AG04450 (cell line): Measurements from ENCODE around the gene FADS6. TPM values are rescaled to one million over a fixed set of nuclear protein-coding genes. Genes with fewer than 3 reads are reported as not detected.

ENCODE experiments used
- CTCF ChIA-PET: fragments of 300-600, 350-600 bp; formaldehyde crosslinking; extraction: SDS; loops from one replicate; lab custom pipeline; 2022; ENCODE audit warnings: antibody characterized with exemption, inconsistent platforms; lab: Charles Lee
- POLR2A ChIA-PET: fragments of 350-600 bp; formaldehyde crosslinking; extraction: SDS; loops from one replicate; lab custom pipeline; 2021; ENCODE audit warnings: antibody characterized with exemption, inconsistent platforms; lab: Yijun Ruan, JAX
- DNase-seq: peaks from one replicate; pipeline ENCODE4 v3.0.0-alpha.2; 2011; ENCODE audit warnings: low read depth, low spot score
- H3K27ac ChIP-seq: one replicate; pipeline ENCODE4 v1.5.1; 2012; ENCODE audit warnings: low read depth, low read length, control low read depth
- H3K27me3 ChIP-seq: one replicate; pipeline ENCODE4 v1.6.0; 2012; ENCODE audit warnings: low read length; ENCODE audit not compliant: control insufficient read depth, insufficient read depth
- H3K4me3 ChIP-seq: 2 replicates; pipeline ENCODE4 v1.5.1; 2011; ENCODE audit warnings: mild to moderate bottlenecking, low read depth, low read length, control low read depth
- H3K9me3 ChIP-seq: 2 replicates; pipeline ENCODE4 v1.5.1; 2012; ENCODE audit warnings: low read length; ENCODE audit not compliant: control insufficient read depth, insufficient read depth
- polyA plus RNA-seq: library from polyadenylated mRNA; depleted of rRNA; stranded (reverse); fragments of >200 nt; gene quantifications from 2 replicates; pipeline ENCODE4 v1.2.3, GENCODE V29; 2011
- TF ChIP-seq, protein P1 (sequence below): IDR thresholded peaks from 2 replicates; pipeline ENCODE4 v1.5.1; 2011; ENCODE audit warnings: low read depth, low read length, control low read depth, inconsistent platforms

The FADS6 gene
- polyA plus RNA-seq, 1 experiment: not detected

GRCh38 chr17:74860229-74860871, 33.1 kb downstream of the FADS6 start:
- ChIA-PET POLR2A (no interaction called here), CTCF (interaction anchor here (0.7 to 8.5 kb wide), 8 partner anchors 17 to 1606 kb away, joined by 3 to 198 read pairs (median 4); no protein-coding TSS in a partner anchor)
- Histone ChIP-seq H3K4me3 (no peak overlapping the region), H3K27ac (no peak overlapping the region), H3K27me3 (peaks cover 46% of the 10 kb centered on the region), H3K9me3 (no peaks in the 10 kb centered on the region; the same call in 1 of the 2 replicates)
- TF ChIP-seq, protein P1, sequence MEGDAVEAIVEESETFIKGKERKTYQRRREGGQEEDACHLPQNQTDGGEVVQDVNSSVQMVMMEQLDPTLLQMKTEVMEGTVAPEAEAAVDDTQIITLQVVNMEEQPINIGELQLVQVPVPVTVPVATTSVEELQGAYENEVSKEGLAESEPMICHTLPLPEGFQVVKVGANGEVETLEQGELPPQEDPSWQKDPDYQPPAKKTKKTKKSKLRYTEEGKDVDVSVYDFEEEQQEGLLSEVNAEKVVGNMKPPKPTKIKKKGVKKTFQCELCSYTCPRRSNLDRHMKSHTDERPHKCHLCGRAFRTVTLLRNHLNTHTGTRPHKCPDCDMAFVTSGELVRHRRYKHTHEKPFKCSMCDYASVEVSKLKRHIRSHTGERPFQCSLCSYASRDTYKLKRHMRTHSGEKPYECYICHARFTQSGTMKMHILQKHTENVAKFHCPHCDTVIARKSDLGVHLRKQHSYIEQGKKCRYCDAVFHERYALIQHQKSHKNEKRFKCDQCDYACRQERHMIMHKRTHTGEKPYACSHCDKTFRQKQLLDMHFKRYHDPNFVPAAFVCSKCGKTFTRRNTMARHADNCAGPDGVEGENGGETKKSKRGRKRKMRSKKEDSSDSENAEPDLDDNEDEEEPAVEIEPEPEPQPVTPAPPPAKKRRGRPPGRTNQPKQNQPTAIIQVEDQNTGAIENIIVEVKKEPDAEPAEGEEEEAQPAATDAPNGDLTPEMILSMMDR: no peak
- no peak for DNase-seq

DNA sequence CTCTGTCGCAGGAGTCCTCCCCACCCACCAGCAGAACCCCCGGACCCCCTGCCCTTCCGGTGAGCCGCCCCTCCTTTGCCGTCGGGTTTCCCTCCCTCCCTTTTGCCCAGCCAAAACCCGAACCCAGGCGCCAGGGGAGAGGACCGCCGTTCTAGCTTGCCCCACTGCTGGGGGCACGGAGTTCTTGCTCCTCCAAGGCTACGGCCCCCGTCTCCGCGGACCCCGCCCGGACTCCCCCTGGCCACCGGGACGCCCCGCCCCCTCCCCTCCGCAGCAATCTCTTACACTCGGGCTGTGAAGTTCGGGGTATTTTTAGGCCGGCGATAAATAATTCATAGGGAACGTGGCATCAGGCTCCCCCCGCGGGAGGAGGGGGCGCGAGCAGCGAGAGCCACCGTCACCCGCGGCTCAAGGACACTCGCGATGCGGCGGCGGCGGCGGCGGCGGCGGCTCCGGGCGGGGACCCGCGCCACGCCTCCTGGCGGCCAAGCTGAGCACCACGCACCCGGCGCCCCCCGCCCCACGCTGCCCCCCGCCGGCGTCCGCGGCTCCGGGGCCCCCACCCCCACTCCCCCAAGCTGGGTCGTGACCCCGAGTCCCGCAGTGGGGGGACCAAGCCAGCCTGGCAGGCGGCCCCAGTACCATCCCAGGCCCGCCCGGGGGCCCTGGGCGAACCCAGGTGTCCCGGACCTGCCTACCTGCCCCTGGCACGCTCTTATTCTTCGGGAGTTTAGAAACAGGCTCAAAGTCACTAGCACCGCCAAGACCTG, 33.8 kb downstream of the FADS6 start, which contains the start of gene GRIN2C:
GRIN2C (minus strand) TSS at position 427 of the 770 bp plus-strand sequence. CDS start 4,793 bp downstream, outside the sequence.
- TF ChIP-seq, protein P1: no peak
- Histone ChIP-seq H3K9me3 (no peaks in the 10 kb centered on the region; the same call in 1 of the 2 replicates), H3K27me3 (peaks cover 52% of the 10 kb centered on the region), H3K27ac (no peak within 1 kb of the TSS), H3K4me3 (no peak within 1 kb of the TSS)
- no peak for DNase-seq
- ChIA-PET POLR2A (no interaction called here), CTCF (interaction anchor here (0.8 to 5.4 kb wide), 8 partner anchors 17 to 203 kb away, joined by 3 to 41 read pairs (median 4); no protein-coding TSS in a partner anchor)

DNA sequence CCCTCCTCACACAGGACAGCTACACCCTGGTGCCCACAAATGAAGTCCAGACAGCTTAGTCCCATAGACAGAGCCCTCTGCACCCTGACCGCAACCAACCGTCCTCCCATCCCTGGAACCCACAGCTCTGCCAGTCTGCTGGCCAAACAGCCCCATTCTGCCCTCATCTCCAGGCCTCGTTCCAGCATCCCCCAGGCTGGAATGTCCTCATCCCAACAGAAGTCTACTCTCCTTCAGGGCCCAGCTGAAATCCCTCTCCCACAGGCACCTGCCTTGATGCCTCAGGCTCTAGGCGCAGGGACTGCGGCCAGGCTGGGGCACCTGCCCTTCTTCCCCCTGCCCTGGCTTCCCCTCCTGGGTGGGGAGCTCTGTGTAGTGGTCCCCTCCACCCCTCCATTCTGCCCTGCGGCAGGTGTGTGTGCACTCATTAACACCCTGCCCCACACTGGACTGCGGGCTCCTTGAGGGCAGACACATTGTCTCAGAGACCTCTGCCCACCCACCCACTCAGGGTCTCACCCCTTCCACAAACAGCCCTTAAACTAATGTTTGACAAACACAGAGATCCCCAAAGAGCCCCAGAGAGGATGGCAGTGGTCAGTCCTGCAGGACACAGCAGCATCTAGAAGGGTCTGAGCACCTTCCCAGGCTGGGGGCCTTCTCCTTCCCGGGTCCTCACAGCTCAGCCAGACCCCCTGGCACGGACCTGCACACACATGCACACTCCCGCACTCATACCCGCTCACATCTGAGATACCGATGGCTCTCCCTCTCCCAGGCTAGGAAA, 34.6 kb downstream of the FADS6 start:
- Histone ChIP-seq H3K4me3 (no peak overlapping the region), H3K9me3 (no peaks in the 10 kb centered on the region; the same call in 1 of the 2 replicates), H3K27ac (no peak overlapping the region), H3K27me3 (peaks cover 59% of the 10 kb centered on the region)
- DNase-seq: no peak
- TF ChIP-seq, protein P1: no peak
- ChIA-PET POLR2A (interaction anchor here (2.6 kb wide), 1 partner anchor 14 kb away, joined by 8 read pairs; the partner anchor contains the start of gene FDXR), CTCF (interaction anchor here (0.8 to 5.4 kb wide), 6 partner anchors 16 to 202 kb away, joined by 3 to 41 read pairs (median 6); no protein-coding TSS in a partner anchor)

GRCh38 chr17:74857191-74857590, 36.2 kb downstream of the FADS6 start:
- Histone ChIP-seq H3K9me3 (no peaks in the 10 kb centered on the region; the same call in 1 of the 2 replicates), H3K4me3 (no peak overlapping the region), H3K27ac (no peak overlapping the region), H3K27me3 (peaks cover 75% of the 10 kb centered on the region)
- no peak for DNase-seq
- TF ChIP-seq, protein P1: no peak
- CTCF ChIA-PET: interaction anchor here (1.3 to 5.4 kb wide), 4 partner anchors 8 to 113 kb away, joined by 4 to 41 read pairs (median 8); no protein-coding TSS in a partner anchor
- POLR2A ChIA-PET: interaction anchor here (2.6 kb wide), 1 partner anchor 16 kb away, joined by 8 read pairs; the partner anchor contains the start of gene FDXR
